ENCODE results near the gene CBX8.

The CBX8 gene

GRCh38 chr17:79803997-79804855, 7.3 kb upstream of the CBX8 start:
- DNase-seq: peak; percentile 49

- DNase-seq: no peak
These were observed 6.6 kb upstream of the CBX8 start for GRCh38 chr17:79803421-79803996.

DNA sequence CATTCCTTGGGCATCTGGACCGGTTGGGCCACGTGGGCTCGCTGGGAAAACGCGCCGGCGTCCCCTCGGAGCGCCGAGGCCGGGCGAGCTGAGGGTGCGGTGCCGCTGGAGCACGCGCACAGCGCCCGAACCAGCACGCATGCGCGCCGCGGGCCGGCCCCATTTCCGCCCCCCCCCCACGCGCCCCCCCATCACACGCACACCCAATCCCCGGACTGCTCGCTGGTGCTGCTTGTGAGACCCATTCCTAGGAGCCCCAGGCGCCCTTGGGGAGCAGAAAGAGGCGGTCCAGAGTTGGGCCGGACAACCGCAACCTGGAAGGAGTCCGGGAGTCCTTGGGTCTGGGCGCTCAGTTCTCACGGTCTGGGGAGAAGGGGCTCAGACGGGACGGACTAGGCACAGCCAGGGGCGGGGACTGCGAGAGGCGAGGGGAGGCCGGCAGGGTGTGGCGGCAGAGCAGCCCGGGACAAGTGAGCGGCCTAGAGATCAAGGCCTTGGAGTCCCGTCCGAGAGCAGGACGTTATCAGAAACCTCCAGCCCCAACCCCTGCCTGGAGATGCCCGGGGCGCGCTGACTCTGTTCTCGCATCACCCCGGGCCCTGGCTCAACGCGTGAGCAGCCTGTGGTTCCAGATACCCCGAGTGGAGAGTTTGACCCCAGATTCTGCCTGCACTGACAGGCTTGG, 6.0 kb upstream of the CBX8 start:
- DNase-seq: no peak

DNA sequence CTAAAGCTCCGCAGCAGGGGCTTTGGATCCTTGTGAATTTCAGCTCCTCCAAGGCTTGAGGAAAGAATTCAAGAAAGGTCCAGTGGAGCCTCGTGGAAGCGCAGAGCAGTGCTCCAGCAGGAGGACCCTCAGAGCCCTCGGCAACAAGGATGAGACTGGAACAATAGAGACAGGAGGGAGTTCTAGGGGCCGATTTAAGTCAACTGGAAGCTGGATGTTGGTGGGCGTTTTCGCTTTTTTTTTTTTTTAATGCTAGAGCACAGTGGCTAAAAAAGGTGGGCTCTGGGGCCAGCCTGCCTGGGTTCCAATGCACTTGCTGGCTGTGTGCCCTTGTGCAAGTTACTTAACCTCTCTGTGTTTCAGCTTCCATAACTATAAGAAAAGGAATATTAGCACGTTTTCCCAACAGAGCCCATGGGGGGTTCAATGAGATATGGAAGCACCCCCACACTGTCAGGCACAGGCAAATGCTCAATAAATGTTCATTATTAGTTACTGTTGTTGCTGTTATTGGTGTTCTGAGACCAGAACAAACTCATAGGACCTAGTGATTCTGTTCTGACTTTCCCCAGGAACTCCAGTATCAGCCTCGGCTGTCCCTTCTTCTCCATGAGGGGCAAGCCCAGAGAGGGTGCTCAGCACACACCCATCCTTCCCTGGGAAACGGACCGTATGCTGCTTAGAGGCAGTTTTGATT, 5.3 kb upstream of the CBX8 start:
- DNase-seq: no peak

GRCh38 chr17:79801156-79802038, 4.5 kb upstream of the CBX8 start:
- no peak for DNase-seq

DNA sequence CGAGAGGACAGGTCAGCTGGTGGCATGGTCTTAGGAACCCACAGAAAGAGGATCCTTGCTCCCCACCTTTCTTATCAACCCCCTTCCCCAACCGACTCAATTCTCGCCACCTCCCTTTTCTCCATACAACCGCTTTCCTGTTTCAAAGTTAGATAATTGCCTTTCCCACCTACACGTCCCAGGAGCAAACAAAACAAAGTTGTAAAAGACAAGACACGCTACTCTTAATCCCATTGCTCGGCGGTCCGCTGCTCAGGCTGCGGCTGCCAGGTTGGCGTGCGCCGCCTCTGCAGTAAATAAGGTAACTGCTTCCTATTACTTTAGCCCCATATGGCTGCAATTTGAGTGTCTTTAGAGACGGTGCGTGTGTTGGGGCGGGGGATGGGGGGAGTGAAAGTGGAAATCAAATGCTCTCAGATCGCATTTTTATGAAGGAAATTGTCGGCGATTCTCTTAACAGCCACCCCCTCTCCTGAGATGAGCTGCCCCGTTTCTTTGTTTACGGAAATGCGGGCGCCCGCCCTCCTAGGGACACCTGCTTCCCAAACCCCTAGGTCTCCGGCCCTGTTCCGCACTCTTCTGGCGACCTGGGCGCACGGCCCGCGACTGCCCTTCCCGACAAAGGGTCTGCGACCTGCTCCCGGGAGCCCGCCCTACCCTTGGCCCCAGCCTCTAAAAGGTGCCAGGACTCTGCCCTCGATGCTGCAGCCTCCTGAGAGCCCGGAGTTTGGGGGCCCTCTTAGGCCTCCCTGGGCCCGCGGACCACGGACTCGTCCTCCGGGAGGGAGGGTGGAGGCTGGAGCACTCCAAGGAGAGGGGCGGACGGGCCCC, 3.7 kb upstream of the CBX8 start:
- DNase-seq: no peak

GRCh38 chr17:79799538-79800324, 2.9 kb upstream of the CBX8 start:
- DNase-seq: no peak

GRCh38 chr17:79799174-79799537, 2.3 kb upstream of the CBX8 start:
- DNase-seq: no peak

DNA sequence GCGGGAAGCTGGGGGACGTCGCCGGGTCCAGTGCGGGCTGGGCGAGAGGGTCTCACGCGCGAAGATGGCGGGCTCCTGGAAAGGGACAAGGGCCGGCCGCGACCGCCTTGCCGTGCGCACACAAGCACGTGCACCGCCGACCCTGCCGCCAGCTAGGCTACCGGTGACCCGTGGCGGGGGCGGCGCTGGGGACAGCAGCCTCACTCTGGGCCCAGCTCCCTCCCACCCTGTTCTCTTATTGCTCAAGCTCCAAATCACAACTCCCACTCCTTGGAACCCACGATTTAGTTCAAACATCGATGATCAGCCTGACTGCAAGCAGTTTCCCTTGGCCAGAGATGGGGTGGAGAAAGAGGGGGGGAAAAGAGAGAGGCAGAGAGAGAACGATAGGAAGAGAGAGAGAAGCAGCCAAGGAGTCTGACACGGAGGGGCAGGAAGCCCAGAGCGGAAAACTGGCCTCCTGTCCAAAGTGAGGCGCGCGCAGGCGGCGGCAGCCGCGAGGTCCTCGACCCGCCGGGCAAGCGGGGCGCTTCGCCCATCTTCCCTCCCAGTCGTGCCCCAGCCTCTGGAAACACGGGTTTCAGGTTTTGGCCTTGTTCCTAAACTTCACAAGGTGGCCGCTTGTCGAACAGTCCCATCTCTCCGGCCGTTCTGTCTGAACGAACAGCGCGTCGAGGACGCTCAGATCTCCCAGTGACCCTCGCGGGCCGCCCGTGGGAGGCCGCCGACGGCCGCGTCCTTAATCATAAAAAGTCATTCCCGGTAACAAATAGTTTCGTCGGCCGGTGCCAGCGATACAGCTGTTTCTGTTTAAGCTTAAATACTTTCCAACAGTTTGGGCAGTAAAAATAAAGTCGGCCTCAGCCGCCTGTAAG, 1.7 kb upstream of the CBX8 start:
- no peak for DNase-seq

GRCh38 chr17:79797492-79798298, 818 bp upstream of the CBX8 start:
- DNase-seq: no peak

- DNase-seq: no peak
These were observed 474 bp downstream of the CBX8 start for GRCh38 chr17:79796444-79796762.

- DNase-seq: no peak
These were observed 958 bp downstream of the CBX8 start for GRCh38 chr17:79795795-79796443.

DNA sequence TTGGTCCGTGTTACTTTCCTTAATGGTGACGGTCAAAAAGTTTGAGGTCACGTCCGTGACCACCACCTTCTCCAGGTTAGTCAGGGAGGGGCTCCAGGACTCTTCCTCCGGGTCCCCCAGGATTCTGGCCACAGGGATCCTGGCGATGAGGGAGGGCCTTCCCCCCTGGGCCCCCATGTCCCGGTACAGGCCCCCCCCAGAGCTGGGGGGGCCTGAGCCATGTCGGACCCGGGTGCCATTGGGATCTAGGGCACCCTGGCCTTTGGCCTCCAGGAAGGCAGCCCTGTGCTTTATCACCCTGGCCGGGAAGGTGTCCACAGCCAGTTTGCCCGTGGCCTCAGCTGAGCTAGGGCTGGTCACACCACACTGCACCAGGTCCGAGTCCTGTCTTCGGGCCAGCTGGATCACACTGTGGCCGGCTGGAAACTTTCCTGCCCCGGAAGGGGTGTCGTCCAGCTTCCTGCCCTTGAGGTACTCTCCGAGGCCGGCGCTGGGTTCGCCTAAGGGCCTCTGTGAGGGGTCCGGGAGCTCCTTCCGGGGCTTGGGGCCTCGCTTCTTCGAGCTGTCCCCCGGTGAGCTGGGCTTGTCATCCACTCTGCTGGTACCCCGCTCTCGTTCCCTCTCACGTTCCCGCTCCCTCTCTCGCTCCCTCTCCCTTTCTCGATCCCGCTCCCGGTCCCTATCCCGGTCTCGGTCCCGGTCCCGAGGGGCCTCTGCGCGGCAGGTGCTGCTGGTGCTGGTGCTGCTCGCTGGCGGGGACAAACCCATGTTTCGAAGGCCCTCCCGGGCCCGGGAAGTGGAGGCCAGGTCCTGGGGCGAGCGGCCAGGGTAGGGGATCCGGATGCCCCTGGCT, 2.0 kb downstream of the CBX8 start:
- no peak for DNase-seq

GRCh38 chr17:79793924-79794304, 3.0 kb downstream of the CBX8 start:
- DNase-seq: no peak

DNA sequence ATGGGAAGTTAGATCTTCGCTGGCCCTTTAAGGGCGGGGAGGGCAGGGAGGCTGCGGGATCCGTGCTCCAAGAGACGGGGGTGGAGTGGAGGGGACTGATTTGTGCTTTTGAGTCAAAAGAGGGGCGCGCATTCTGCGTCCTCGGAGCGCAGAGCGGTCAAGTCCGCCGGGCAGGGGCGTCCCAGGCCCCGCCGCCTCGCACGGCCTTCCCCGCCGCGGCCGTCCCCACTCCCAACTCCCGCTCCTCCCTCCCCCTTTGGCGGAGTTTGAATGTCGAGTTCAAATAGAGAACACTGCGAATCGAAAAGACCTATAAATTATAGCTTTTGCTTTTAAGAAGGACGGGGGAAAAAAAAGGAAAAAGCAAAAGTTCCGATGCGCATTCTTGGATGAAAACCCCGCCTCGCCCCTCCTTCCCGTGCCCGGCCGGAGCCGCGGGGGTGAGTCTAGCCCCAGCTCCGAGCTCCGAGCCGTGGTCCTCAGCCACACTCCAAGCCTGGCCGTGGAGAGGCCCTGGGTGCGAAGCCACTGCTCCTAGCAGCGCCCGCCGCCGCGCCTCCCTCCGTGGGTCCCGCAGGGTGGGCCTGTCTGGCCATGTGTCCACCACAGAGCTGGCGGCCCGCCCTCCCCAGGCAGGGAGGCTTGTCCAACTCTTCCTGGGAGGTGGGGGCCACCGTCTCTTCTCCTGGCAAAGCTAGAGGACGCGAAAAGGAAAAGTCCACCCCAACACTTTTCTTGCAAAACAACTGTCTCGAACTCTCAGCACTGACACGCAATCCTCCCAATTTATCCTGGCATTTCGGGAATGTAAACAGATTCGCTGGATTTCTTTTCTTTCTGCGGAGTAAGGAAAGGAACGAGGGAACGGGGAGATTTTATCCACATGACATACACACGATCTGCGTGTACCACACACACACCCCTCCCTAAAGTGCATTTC, 3.6 kb downstream of the CBX8 start:
- DNase-seq: no peak

DNA sequence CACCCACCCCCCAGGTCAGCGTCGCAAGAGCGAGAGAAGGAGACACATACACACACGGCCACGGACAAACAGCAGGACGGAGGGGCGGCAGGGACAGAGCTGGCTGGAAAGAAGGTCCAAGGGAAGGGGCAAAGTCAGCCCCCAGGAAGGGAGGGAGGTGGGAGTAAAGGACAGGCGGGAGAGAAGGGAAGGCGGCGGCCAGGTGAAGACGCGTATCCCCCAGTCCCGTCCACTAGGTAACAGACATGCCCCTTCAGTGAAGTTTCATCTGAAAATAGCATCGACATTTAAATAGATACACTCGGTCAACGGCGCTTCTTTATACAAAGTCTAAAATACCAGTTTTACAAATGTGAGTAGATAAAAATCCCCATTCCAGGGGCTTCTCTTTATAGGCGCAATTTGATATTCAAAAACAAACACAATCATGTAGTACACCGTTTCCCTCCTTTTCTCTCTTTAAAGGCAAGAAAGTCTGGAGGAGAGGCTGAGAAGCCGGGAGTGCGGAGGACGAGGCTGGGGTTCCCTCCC, 4.5 kb downstream of the CBX8 start:
- no peak for DNase-seq

Data from CD4-positive, alpha-beta T cell treated with Interferon gamma for 1 hour (primary cell).